ENCODE results near the gene EPHB3. TPM values are rescaled to one million over a fixed set of nuclear protein-coding genes. Genes with fewer than 3 reads are reported as not detected.

The EPHB3 gene
- total RNA-seq, 1 donor from 2014 or later, result 3.9 TPM

DNA sequence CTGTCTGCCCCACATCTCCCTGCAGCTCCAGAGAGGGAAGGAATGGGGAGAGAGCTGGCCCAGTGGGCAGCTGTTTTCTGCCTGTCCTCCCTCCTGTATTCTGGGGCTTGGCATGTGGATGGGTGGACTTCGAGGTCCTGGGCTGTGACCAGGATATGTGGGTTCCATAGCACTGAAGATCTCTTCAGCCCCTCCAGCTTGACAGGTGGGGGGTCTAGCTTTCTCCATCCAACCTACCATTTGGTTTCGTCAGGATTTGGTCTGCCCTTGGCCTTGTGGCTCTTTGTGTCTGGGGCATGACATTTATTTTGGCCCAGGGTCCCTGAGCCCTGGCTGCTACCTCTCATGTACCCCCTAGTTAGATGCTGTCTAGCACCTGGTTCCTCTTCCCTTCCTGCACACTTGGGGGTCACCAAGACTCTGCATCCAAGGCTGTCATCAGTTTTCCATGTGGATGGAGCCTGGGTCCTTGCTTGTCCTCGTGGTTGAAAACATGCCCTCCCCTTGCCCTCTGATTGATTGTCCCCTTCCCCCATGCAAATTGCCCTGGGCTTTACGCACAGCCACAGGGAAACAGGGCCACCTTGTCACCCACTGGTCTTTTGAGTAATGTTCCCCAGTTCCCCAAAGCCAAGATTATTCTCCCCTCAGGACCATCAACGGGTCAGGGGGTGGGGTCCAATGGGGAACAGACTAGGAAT lies 3.2 kb downstream of the EPHB3 start:
- DNase-seq, result no peak

DNA sequence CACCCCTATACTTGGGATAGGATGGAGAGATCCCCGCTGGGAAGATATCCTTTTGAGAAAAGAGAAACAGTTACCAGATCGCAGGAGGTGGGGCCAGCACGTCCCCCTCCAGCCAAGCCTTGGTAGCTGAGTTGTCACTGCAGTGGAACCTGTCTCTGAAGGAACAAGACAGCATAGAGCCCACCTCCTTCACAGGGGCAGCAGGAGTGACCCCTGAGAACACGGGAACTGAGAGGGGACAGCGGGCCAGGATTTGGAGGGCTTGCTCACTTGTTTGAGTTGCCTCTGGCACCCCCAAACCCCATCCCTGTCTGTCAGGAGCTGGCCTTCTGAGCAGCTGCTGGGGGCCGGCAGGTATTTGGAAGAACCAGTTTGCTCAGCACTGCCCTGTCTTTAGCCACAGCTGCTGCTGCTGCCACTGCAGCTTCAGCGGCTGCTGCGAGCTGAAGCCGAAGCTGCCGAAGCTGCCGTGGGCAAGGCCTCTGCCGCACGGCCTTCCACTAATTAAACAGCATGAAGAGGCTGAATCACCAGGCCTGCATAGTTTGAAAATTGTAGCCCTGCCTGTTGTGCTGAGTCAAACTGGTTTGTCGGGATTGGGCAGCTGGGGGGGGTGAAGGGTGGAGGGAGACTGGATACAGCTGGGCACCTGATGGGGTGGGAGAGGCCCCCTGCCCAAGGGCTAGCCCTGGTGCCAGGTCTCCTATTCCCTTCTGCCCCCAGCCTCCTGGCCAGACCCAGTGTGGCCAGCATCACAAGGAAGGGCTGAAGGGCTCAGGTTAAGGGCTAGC lies 4.0 kb downstream of the EPHB3 start:
- peak; percentile 36 for DNase-seq

GRCh38 chr3:184566441-184567414 lies 5.1 kb downstream of the EPHB3 start:
- DNase-seq, result no peak

DNA sequence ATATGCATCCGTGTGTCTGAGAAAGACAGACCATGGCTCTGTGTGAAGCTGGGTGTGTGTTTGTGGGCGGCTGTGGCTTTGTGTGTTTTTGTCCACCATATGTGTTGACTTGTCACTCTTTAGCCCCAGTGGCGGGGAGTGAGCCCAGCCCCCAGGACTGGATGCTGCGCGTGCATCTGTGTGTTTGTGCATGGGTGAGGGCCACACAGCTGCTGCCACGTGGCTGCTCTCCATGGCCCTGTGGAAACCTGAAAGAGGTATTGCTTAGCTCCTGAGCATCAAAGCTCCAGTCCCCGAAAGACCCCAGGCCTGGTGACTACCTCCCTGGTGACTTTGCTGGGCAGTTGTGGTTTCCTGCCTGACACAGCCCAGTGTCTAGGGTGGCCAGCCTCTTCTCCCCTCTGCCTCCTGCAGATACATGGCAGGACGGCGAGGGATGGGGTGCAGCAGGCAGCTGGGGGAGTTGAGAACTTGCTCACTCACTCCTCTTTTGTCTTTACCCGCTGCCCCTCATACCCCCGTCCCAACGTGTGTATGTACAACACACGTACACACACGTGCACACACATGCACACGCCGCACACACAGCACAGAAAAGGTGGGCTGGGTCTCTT lies 6.5 kb downstream of the EPHB3 start:
- DNase-seq, result no peak

DNA sequence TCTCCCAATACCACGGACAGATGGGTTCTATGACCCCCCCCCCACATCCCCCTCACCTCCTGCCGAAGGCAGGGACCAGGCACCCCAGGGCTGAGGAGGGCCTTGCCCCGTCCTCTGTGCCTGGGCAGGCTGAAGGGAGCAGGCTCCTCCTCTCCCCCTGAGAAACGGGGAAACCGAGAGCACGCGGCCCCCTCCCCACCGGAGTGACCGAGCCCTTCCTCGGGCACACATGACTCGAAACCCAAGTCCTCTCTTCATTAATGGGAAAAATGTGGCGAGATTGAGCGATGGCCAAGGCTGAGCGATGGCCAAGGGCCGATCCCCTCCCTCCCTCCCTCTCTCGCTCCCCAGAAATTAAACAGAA lies 7.0 kb downstream of the EPHB3 start:
- no peak for DNase-seq

DNA sequence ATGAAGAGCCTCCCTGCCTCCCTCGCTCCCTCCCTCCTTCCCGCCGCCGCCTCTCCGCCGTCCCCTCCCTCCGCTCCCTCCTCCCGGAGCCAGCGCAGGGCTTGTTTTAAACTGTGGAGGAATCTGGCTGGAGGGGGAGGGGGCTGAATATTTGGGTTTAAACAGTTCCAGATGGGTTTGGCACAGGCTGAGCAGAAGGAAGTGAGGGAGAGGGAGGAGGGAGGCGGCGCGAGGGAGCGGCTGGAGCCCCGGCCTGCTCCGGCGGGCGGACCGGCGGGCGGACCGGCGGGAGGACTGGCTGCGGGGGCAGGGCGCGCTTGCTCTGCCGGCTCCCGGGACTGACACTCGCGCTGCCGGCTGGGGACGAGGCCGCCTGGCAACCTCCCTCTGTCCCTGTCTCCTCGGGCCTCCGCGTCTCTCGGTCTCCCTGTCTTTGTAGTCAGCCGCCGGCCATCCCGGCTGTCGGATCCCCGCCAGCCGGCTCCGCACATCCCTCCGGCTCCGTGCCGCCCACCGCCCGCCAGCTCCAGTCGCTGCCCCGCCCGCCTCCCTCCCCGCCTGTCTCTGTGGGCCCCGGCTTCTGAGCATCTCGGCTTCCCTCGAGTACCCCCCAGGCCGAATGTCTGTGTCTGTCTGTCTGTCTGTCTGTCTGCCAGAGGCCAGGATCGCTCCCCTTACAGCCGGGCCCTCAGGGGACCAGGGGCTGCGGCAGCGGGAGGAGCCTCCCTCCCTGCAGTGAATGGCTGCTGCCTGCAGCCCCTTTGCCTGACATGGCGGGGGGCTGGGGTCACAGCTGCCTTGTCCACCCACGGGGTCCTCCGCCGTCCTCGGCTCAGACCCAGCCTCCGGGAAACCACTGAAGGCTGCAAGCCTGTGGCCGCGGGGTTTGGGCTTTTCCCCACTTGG lies 7.6 kb downstream of the EPHB3 start:
- DNase-seq, result peak; percentile 72

DNA sequence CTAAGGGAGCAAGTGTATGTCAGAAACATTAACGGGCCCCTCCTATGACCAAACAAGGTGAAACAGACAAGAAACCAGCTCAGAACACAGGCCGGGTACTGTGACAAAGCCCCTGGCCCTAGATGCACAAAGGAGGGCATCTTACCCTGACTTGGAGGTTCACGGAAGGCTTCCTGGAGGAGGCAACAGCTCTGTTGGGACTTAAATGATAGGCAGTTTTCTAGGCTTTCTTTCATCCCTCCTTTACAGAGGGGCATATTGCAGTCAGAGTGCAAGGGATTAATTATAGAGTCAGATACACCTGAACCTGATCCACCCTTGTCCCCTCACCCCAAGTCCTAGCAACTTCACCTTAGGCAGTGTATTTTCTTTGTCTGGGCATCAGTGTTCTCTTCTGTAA lies 8.4 kb downstream of the EPHB3 start:
- DNase-seq, result no peak

DNA sequence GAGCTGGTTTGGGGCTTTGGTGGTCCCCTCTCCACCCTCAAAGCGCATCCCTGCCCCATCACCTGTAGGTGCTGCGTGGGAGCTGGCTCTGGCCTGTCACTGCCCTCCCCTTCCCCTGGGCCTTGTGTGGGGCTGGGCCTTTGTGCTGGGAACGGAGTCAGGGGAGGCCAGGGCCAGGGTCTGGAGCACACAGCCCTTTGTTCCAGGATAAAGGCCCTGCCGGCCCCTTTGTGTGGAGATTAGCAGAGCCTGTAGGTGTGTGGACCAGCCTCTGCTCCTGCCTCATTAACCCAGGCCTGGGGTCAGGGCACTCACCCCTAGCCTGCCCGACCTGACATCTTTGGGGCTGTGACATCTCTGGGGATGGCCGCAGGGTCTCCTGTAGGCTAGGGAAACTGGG lies 8.9 kb downstream of the EPHB3 start:
- no peak for DNase-seq

GRCh38 chr3:184571750-184572377 lies 10.3 kb downstream of the EPHB3 start:
- no peak for DNase-seq

DNA sequence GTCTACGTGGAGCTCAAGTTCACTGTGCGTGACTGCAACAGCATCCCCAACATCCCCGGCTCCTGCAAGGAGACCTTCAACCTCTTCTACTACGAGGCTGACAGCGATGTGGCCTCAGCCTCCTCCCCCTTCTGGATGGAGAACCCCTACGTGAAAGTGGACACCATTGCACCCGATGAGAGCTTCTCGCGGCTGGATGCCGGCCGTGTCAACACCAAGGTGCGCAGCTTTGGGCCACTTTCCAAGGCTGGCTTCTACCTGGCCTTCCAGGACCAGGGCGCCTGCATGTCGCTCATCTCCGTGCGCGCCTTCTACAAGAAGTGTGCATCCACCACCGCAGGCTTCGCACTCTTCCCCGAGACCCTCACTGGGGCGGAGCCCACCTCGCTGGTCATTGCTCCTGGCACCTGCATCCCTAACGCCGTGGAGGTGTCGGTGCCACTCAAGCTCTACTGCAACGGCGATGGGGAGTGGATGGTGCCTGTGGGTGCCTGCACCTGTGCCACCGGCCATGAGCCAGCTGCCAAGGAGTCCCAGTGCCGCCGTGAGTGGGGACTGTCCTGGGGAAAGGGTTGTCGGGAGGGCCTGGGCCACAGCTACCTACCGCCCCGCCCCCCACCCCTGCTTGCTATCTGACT lies 11.2 kb downstream of the EPHB3 start:
- no peak for DNase-seq

DNA sequence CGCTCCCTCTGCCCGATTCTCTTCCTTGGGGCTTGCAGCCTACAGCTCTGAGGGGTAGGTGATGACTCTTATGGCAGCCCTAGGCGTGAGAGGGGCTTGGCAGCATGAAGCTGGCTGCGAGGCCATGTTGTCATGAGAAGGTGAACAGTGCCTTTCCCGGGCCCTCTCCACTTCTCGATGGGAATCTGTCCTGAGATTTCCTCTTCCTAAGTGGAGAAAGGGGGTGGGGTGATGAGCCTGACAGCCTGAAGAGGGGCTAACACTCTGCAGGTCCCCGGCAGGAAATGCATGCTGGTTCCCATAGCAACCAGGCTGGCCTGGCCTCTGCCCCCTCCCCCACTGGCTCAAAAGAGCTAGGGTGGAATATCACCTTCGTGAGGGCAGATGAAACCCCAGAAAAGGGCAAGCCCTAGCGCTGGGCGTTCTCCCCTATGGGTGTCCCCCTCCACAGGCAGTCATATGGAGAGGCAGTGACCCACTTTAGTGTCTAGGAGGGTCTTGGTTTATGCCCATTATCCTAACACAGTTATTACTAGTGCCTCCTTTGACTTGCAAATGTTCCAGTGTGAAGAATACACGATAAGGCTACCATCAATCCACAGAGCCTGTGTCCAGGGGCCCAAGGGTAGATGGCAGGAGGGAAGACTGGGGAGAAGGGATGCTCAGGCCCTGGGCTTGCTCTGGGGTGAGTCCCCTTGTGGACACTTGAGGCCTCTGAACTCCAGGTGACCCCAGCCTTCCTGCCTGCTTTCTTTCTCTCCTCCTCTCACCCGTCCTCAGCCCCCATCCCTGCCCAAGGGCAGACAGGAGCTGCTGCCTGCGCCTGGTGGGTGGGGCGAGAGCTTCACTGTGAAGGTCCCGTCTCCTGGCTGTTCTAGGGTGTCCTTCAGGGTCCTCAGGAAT lies 13.2 kb downstream of the EPHB3 start:
- DNase-seq, result no peak

DNA sequence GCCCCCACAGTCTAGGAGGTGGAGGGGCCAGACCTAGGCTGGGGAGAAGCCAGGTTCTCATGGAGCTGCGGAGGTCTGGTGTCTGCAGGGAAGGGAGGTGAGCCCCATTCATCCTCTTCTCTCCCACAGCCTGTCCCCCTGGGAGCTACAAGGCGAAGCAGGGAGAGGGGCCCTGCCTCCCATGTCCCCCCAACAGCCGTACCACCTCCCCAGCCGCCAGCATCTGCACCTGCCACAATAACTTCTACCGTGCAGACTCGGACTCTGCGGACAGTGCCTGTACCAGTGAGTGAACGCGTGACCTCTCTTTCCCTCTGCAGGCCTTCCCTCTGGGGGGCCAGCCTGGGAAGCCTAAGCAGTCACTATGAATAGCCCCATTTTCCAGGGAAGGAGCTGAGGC lies 14.1 kb downstream of the EPHB3 start:
- no peak for DNase-seq

DNA sequence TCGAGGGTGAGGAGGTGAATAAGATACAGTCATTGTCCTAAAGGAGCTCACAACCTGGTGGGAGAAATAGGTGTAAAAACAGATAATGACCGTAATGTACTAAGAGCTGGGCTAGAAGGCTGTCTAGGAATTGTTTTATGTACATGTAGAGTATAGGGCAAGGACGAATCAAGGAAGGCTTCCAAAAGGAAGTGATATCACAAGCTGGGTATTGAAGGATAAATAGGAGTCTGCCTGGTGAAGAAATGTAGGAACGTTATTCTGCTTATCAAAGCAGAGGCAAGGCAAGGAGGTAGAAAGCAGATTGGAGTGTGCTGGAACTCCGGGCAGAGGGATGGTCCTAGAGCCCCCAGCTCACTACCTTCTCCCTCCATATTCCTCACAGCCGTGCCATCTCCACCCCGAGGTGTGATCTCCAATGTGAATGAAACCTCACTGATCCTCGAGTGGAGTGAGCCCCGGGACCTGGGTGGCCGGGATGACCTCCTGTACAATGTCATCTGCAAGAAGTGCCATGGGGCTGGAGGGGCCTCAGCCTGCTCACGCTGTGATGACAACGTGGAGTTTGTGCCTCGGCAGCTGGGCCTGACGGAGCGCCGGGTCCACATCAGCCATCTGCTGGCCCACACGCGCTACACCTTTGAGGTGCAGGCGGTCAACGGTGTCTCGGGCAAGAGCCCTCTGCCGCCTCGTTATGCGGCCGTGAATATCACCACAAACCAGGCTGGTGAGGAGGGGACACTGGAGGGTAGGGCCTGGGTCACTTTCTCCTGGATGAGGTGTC lies 15.1 kb downstream of the EPHB3 start:
- no peak for DNase-seq

DNA sequence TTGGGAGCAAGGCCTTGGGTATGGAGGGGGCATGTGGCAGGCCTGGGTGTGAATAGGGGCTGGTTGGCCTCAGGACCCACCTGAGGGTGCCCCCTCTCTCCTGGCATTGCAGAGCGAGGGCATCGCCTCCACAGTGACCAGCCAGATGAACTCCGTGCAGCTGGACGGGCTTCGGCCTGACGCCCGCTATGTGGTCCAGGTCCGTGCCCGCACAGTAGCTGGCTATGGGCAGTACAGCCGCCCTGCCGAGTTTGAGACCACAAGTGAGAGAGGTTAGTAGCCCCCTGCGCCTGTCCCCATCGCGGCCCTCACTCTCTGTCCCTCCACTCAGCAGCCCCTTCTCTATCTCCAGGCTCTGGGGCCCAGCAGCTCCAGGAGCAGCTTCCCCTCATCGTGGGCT lies 16.0 kb downstream of the EPHB3 start:
- DNase-seq, result no peak

DNA sequence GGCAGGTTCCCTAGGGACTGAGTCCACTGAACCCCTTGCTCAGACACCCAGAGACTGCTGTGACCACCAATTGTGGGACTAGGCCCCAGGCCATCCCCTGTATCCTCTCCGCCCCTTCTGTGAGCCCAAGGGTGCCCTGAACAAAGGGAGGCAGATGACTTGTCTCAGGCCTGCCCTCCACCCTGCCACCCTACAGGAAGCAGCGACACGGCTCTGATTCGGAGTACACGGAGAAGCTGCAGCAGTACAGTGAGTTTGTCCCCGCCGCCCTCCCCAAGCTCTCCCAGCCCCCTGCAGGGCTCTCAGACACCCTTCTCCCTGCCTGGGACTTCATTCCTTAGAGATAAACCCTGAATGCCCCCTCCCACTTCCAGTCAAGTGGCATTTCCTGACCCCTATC lies 16.6 kb downstream of the EPHB3 start:
- no peak for DNase-seq

DNA sequence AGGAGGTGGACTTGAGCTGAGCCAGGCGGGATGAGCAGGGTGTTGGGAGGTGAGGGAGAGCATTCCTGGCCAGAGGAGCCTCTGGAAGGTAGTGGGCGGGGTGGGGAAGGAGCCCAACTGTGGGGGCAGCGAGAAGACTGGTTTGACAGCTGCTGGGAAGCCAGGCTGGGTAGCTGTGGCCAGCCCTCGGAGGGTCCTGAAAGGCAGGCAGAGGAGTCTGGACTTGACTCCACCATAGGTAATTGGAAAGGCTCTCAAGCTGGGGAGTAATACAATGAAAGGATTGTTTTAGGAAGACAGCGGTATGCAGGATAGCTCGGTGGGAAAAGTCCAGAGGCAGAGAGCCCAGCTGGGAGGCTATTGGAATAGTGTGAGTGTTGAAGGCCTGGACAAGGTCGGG lies 17.2 kb downstream of the EPHB3 start:
- DNase-seq, result no peak

DNA sequence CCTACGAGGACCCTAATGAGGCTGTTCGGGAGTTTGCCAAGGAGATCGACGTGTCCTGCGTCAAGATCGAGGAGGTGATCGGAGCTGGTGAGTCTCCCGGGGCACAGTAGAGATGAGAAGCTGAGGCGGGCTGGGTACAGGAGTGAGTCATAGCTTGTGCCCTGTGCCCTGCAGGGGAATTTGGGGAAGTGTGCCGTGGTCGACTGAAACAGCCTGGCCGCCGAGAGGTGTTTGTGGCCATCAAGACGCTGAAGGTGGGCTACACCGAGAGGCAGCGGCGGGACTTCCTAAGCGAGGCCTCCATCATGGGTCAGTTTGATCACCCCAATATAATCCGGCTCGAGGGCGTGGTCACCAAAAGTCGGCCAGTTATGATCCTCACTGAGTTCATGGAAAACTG lies 17.9 kb downstream of the EPHB3 start:
- no peak for DNase-seq

- no peak for DNase-seq
Measured at GRCh38 chr3:184580376-184580775, 18.8 kb downstream of the EPHB3 start.
